B cell (primary cell): ENCODE measurements around the gene ZNF174. TPM values are rescaled to one million over a fixed set of nuclear protein-coding genes. Genes with fewer than 3 reads are reported as not detected.

ENCODE experiments used
- ATAC-seq: fragments of 200-7000 bp; cut with Tn5 transposase; one replicate; pipeline ENCODE4 v1.10.0; 2021; ENCODE audit warnings: low read depth, mild to moderate bottlenecking, moderate number of reproducible peaks, moderate library complexity
- CTCF ChIA-PET: fragments of 350-600 bp; sonication (Branson Sonifier 250); formaldehyde crosslinking; loops from one replicate; lab custom pipeline; 2021; ENCODE audit warnings: antibody characterized with exemption, inconsistent platforms; lab: Charles Lee
- POLR2A ChIA-PET: fragments of 350-600 bp; sonication (Branson Sonifier 250); formaldehyde crosslinking; loops from one replicate; lab custom pipeline; 2021; ENCODE audit warnings: antibody characterized with exemption; lab: Charles Lee
- DNase-seq: peaks from one replicate; pipeline ENCODE4 v3.0.0; 2013
- H2AFZ ChIP-seq: 2 replicates; pipeline ENCODE4 v1.6.1; 2012; ENCODE audit warnings: mild to moderate bottlenecking, low read depth, low read length; ENCODE audit not compliant: insufficient read depth, poor library complexity, severe bottlenecking
- H3K27ac ChIP-seq, 2 donors: 1 replicate in 1 of 2; 2 replicates in 1 of 2; pipeline ENCODE4 v1.5.1; 2012 to 2013; ENCODE audit warnings: low read length in 2 of 2, mild to moderate bottlenecking in 2 of 2, moderate library complexity in 1 of 2
- H3K27me3 ChIP-seq, 4 experiments: fragments of 200-600 bp in 1 of 4; sonication (generic) in 1 of 4; replicated peaks in 1 of 4; 1 replicate in 2 of 4; 2 replicates in 2 of 4; pipeline versions ENCODE4 v1.6.1 to v1.7.0; 2013 to 2016; ENCODE audit warnings: low read length in 3 of 4, mild to moderate bottlenecking in 2 of 4, mixed read lengths in 1 of 4, moderate library complexity in 1 of 4; ENCODE audit not compliant: insufficient read depth in 4 of 4, control insufficient read depth in 3 of 4; ENCODE audit errors: control extremely low read depth in 1 of 4
- H3K36me3 ChIP-seq, 2 experiments: replicated peaks in 1 of 2; 1 replicate in 1 of 2; 2 replicates in 1 of 2; pipeline versions ENCODE4 v1.6.1 to v1.7.1; 2013; ENCODE audit warnings: low read length in 1 of 2; ENCODE audit not compliant: insufficient read depth in 2 of 2, control insufficient read depth in 1 of 2; ENCODE audit errors: control extremely low read depth in 1 of 2, extremely low read depth in 1 of 2
- H3K4me1 ChIP-seq, 2 donors: fragments of 200-600 bp in 1 of 2; sonication (generic) in 1 of 2; 1 replicate in 1 of 2; 2 replicates in 1 of 2; pipeline versions ENCODE4 v1.5.1 to v1.6.1; 2013 to 2017; ENCODE audit warnings: low read length in 2 of 2; ENCODE audit not compliant: control insufficient read depth in 2 of 2, insufficient read depth in 2 of 2
- H3K4me2 ChIP-seq: replicated peaks from 2 replicates; pipeline ENCODE3; 2012; ENCODE audit warnings: mild to moderate bottlenecking, low read depth, low read length; ENCODE audit not compliant: poor library complexity, severe bottlenecking
- H3K4me3 ChIP-seq, 5 experiments: fragments of 200-600 bp in 1 of 5; sonication (generic) in 1 of 5; 1 replicate in 3 of 5; 2 replicates in 2 of 5; pipeline versions ENCODE4 v1.5.1 to v1.7.0; 2011 to 2016; ENCODE audit warnings: low read length in 4 of 5, mild to moderate bottlenecking in 4 of 5, low read depth in 2 of 5, control low read depth in 1 of 5, moderate library complexity in 1 of 5; ENCODE audit not compliant: insufficient read depth in 1 of 5; ENCODE audit errors: control extremely low read depth in 1 of 5, extremely low read depth in 1 of 5
- H3K79me2 ChIP-seq: fragments of 200-600 bp; sonication (generic); one replicate; pipeline ENCODE4 v1.6.0; 2016; ENCODE audit warnings: low read length; ENCODE audit not compliant: control insufficient read depth, insufficient read depth
- H3K9ac ChIP-seq: fragments of 200-600 bp; sonication (generic); 2 replicates; pipeline ENCODE4 v1.6.1; 2017; ENCODE audit warnings: mild to moderate bottlenecking, low read length, moderate library complexity
- H3K9me3 ChIP-seq, 3 donors: one replicate each; pipeline versions ENCODE4 v1.6.1 to v1.7.1; 2013; ENCODE audit warnings: low read length in 2 of 3; ENCODE audit not compliant: control insufficient read depth in 2 of 3, insufficient read depth in 1 of 3; ENCODE audit errors: control extremely low read depth in 1 of 3
- H4K20me1 ChIP-seq: 2 replicates; pipeline ENCODE4 v1.6.0; 2012; ENCODE audit warnings: mild to moderate bottlenecking, low read length; ENCODE audit not compliant: insufficient read depth, control insufficient read depth, poor library complexity, severe bottlenecking
- H3K27ac Mint-ChIP-seq: one replicate; pipeline ENCODE4 v1.8.0; 2021; ENCODE audit warnings: mixed read lengths
- H3K27me3 Mint-ChIP-seq: one replicate; pipeline ENCODE4 v1.8.0; 2021; ENCODE audit warnings: mixed read lengths
- H3K4me1 Mint-ChIP-seq: one replicate; pipeline ENCODE4 v1.8.0; 2021; ENCODE audit warnings: mixed read lengths
- H3K4me3 Mint-ChIP-seq: one replicate; pipeline ENCODE4 v1.8.0; 2021; ENCODE audit warnings: mixed read lengths
- H3K9me3 Mint-ChIP-seq: one replicate; pipeline ENCODE4 v1.8.0; 2022; ENCODE audit warnings: mixed read lengths; ENCODE audit not compliant: insufficient read depth
- EZH2 ChIP-seq: IDR thresholded peaks from 2 replicates; pipeline ENCODE4 v1.6.1; 2012; ENCODE audit warnings: borderline replicate concordance, low read depth, mild to moderate bottlenecking, moderate library complexity, low read length; ENCODE audit not compliant: insufficient read depth, poor library complexity, severe bottlenecking
- WGBS: methylation state at CpG from one replicate; pipeline ENCODE4 v1.1.5; 2013; ENCODE audit warnings: missing lambda C conversion rate; ENCODE audit not compliant: insufficient coverage; 5-methylcytosine and 5-hydroxymethylcytosine counted together
- intact Hi-C: fragments of 100-400 bp; cut with micrococcal nuclease; formaldehyde crosslinking; loops from one replicate; pipeline ENCODE4 v1.10.0; 2022
- polyA plus RNA-seq: library from polyadenylated mRNA; depleted of rRNA; stranded (reverse); fragments of >200 nt; gene quantifications from 2 replicates; pipeline ENCODE4 v1.2.3, GENCODE V29; 2012
- total RNA-seq, 2 donors: library from RNA; stranded (reverse); fragments of 120-200 nt in 1 of 2; gene quantifications; 1 replicate in 1 of 2; 2 replicates in 1 of 2; pipeline versions ENCODE4 v1.2.3 to v1.2.4, GENCODE V29; 2013 to 2022
- TF ChIP-seq, protein P1 (sequence below): fragments of 200-600 bp; IDR thresholded peaks from one replicate; pipeline ENCODE4 v1.8.0; 2022; ENCODE audit warnings: antibody characterized with exemption, mild to moderate bottlenecking

The ZNF174 gene
- total and polyA plus RNA-seq, 2 donors (not counting 1 experiment from before 2014, with no cell fraction given), result 6.7 to 12.7 TPM

DNA sequence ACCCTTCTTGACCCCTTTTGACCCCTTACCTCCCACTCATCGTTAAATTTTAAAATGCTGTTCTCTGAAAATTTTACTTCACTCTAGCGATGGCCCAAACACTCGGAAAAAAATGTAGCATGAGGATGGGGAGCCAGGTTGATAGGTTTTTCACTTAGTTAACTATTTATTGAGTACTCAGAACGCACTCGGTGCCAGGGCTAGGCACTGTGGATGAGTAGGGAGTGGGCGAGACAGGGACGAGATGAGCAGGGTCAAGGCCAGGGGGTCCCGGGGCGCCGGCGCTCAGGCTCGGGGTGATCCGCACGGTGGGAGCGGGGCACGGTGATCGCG, 603 bp upstream of the ZNF174 start:
- Mint-ChIP-seq H3K4me1 (peaks cover 50% of the 10 kb centered on the region), H3K27ac (peak overlapping the region; percentile 76), H3K4me3 (peak overlapping the region; percentile 98), H3K9me3 (peaks cover 7% of the 10 kb centered on the region), H3K27me3 (no peaks in the 10 kb centered on the region)
- peak overlapping the region; percentile 59 to 84 (median 76) for H3K4me3 ChIP-seq
- DNase-seq, result no peak
- ChIA-PET POLR2A (interaction anchor here (0.5 to 1.8 kb wide), 8 partner anchors 10 to 266 kb away, joined by 3 to 13 read pairs (median 7); partner anchors contain the start of genes NAA60, ZNF213, ZNF263 and ZNF597), CTCF (interaction anchor here (0.5 to 1.7 kb wide), 6 partner anchors 10 to 129 kb away, joined by 3 to 7 read pairs (median 5); partner anchors contain the start of genes NAA60 and ZNF597)
- WGBS, result under 1% methylated on average over 15 of the region's 18 CpGs
- ATAC-seq, result no peak
- peaks cover 6% of the 10 kb centered on the region for H4K20me1 ChIP-seq
- peaks cover 11 to 23% of the 10 kb centered on the region in 2 donors for H3K4me1 ChIP-seq
- peak overlapping the region; percentile 93 for H2AFZ ChIP-seq
- H3K9ac ChIP-seq, result peak overlapping the region; percentile 92
- intact Hi-C loops, result loop anchor here (2.0 to 5.0 kb wide), 2 partner anchors 294 to 378 kb away; partner anchors contain the start of genes HCFC1R1, THOC6 and TNFRSF12A
- H3K27me3 ChIP-seq, result no peaks in the 10 kb centered on the region
- H3K27ac ChIP-seq, result peak overlapping the region in 1 of 2 donors; percentile 80
- TF ChIP-seq, protein P1, sequence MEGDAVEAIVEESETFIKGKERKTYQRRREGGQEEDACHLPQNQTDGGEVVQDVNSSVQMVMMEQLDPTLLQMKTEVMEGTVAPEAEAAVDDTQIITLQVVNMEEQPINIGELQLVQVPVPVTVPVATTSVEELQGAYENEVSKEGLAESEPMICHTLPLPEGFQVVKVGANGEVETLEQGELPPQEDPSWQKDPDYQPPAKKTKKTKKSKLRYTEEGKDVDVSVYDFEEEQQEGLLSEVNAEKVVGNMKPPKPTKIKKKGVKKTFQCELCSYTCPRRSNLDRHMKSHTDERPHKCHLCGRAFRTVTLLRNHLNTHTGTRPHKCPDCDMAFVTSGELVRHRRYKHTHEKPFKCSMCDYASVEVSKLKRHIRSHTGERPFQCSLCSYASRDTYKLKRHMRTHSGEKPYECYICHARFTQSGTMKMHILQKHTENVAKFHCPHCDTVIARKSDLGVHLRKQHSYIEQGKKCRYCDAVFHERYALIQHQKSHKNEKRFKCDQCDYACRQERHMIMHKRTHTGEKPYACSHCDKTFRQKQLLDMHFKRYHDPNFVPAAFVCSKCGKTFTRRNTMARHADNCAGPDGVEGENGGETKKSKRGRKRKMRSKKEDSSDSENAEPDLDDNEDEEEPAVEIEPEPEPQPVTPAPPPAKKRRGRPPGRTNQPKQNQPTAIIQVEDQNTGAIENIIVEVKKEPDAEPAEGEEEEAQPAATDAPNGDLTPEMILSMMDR, result no peak
- TF ChIP-seq EZH2, result no peak
- peak overlapping the region; percentile 81 for H3K4me2 ChIP-seq
- peaks cover 5 to 22% (median 11%) of the 10 kb centered on the region in 3 donors for H3K9me3 ChIP-seq
- H3K36me3 ChIP-seq, result peaks cover 11 to 35% of the 10 kb centered on the region in 2 experiments
- peaks cover 81% of the 10 kb centered on the region for H3K79me2 ChIP-seq
